Measurements from ENCODE around the gene FAM174C. TPM values are rescaled to one million over a fixed set of nuclear protein-coding genes. Genes with fewer than 3 reads are reported as not detected.
A peak's percentile ranks its signal among the peaks of the same experiment; 100 is the strongest.

The FAM174C gene
- total and polyA plus RNA-seq, 10 of the 15 experiments (the other 5 are each of a cell fraction or from before 2014, with no cell fraction given), result 0.89 to 94.6 (median 43.6) TPM

- WGBS (ENCODE audit: insufficient coverage, insufficient replicate concordance, low lambda C conversion rate, missing lambda C conversion rate), result 66% methylated on average over 14 of the region's 15 CpGs
- no peak for ATAC-seq
- no peak for FAIRE-seq
Measured at GRCh38 chr19:1281569-1282287, 6.4 kb downstream of the FAM174C start.

DNA sequence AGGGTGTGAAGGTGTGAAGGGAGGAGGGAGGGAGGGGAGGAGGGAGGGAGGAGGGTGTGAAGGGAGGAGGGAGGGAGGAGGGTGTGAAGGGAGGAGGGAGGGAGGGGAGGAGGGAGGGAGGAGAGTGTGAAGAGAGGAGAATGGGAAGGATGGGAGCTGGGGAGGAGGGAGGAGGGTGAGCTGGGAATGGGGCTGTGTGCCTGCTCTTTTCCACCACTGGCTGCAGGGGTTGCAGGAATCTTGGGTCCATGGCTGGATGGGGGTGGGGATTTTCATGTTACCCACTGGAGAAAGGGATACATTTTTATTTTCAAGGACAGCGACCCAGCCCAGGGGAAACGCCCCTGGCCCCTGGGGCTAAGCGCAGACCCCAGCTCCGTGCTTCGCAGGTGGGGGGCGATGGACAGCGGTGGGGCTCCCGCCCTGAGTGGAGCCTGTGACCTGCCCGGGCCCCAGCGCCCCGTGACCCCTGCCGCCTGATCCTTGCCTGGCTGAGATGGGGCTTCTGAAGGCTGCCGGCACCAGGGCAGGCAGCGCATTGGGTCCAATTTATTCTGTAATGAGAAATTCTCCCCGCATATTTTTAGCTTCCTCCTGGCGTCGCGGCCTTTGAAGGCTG lies 7.4 kb downstream of the FAM174C start:
- ChIA-PET RAD21 (ENCODE audit: unreplicated experiment) (no interaction called here), POLR2A (no interaction called here), CTCF (no interaction called here), SMC1A (ENCODE audit: uncharacterized antibody, unreplicated experiment) (no interaction called here)
- Histone ChIP-seq H3K9ac (ENCODE audit: control insufficient read depth, insufficient read depth, low read length) (no peak overlapping the region), H3K79me2 (ENCODE audit: control insufficient read depth, insufficient read depth, low read length) (no peaks in the 10 kb centered on the region), H3K36me3 (ENCODE audit: control insufficient read depth in 2 of 2, insufficient read depth in 2 of 2, low read length in 1 of 2) (peaks cover 7 to 14% of the 10 kb centered on the region in 2 experiments), H3K4me1 (ENCODE audit: control insufficient read depth, insufficient read depth, low read length) (no peaks in the 10 kb centered on the region), H3K27me3 (replicated peaks in 1 of 2; ENCODE audit: control insufficient read depth in 2 of 2, insufficient read depth in 2 of 2, low read length in 1 of 2) (peaks cover 7 to 8% of the 10 kb centered on the region in 2 experiments; a peak in 3 of 4 replicates), H3K4me3 (no peak overlapping the region), H3K9me3 (replicated peaks; ENCODE audit: control insufficient read depth, insufficient read depth, low read length) (no peaks in the 10 kb centered on the region), H3K27ac (ENCODE audit: control insufficient read depth, insufficient read depth) (no peak overlapping the region), H4K20me1 (ENCODE audit: control insufficient read depth, insufficient read depth) (no peaks in the 10 kb centered on the region; the same call in 1 of the 2 replicates), H3K4me2 (ENCODE audit: control insufficient read depth, insufficient read depth) (no peak overlapping the region), H2AFZ (ENCODE audit: control insufficient read depth, low read depth, low read length) (no peak overlapping the region)
- intact Hi-C loops (cut with micrococcal nuclease; ENCODE audit: unreplicated experiment) (no loop called here), in situ Hi-C loops (cut with MboI) (no loop called here)
- no TSS peak for BruUV-seq (replicated peaks)
- 0 out of 2 replicates have a peak, but pooled peaks have one; percentile 63 for TF ChIP-seq NFXL1 (IDR thresholded peaks at IDR 0.05; ENCODE audit: borderline replicate concordance)
- TF ChIP-seq NFIC (IDR thresholded peaks at IDR 0.05; ENCODE audit: low read depth, low read length), result no peak
- no peak for TF ChIP-seq SMAD5 (IDR thresholded peaks at IDR 0.05; ENCODE audit: low read depth)
- FAIRE-seq (no peak), ATAC-seq (no peak), DNase-seq (ENCODE audit: low read depth, low spot score) (no peak)
- WGBS (ENCODE audit: insufficient coverage, insufficient replicate concordance, low lambda C conversion rate, missing lambda C conversion rate), result 82% methylated on average over 18 of the region's 18 CpGs

More at GRCh38 chr19:1281569-1282287, 6.4 kb downstream of the FAM174C start:
- intact Hi-C loops (cut with micrococcal nuclease; ENCODE audit: unreplicated experiment), result no loop called here
- no peak for DNase-seq (ENCODE audit: low read depth, low spot score)
- peaks cover 5% of the 10 kb centered on the region for H3K79me2 ChIP-seq (ENCODE audit: control insufficient read depth, insufficient read depth, low read length)
- RAD21 ChIA-PET (ENCODE audit: unreplicated experiment), result no interaction called here
- no peak overlapping the region for H3K4me2 ChIP-seq (ENCODE audit: control insufficient read depth, insufficient read depth)
- H3K27ac ChIP-seq (ENCODE audit: control insufficient read depth, insufficient read depth), result no peak overlapping the region
- no peaks in the 10 kb centered on the region; the same call in 1 of the 2 replicates for H4K20me1 ChIP-seq (ENCODE audit: control insufficient read depth, insufficient read depth)
- in situ Hi-C loops (cut with MboI), result no loop called here
- peaks cover 5% of the 10 kb centered on the region for H3K4me1 ChIP-seq (ENCODE audit: control insufficient read depth, insufficient read depth, low read length)
- H2AFZ ChIP-seq (ENCODE audit: control insufficient read depth, low read depth, low read length), result no peak overlapping the region
- CTCF ChIA-PET, result no interaction called here
- H3K27me3 ChIP-seq (replicated peaks in 1 of 2; ENCODE audit: control insufficient read depth in 2 of 2, insufficient read depth in 2 of 2, low read length in 1 of 2), result peaks cover 4 to 6% of the 10 kb centered on the region in 2 experiments; a peak in 3 of 4 replicates
- no peak for TF ChIP-seq ZNF622 (IDR thresholded peaks at IDR 0.05)
- TF ChIP-seq, protein P1, sequence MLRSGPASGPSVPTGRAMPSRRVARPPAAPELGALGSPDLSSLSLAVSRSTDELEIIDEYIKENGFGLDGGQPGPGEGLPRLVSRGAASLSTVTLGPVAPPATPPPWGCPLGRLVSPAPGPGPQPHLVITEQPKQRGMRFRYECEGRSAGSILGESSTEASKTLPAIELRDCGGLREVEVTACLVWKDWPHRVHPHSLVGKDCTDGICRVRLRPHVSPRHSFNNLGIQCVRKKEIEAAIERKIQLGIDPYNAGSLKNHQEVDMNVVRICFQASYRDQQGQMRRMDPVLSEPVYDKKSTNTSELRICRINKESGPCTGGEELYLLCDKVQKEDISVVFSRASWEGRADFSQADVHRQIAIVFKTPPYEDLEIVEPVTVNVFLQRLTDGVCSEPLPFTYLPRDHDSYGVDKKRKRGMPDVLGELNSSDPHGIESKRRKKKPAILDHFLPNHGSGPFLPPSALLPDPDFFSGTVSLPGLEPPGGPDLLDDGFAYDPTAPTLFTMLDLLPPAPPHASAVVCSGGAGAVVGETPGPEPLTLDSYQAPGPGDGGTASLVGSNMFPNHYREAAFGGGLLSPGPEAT (IDR thresholded peaks at IDR 0.05; ENCODE audit: low read depth), result no peak
- 0 out of 2 replicates have a peak, but pooled peaks have one; percentile 46 for TF ChIP-seq NFXL1 (IDR thresholded peaks at IDR 0.05; ENCODE audit: borderline replicate concordance)
- TF ChIP-seq SMAD5 (IDR thresholded peaks at IDR 0.05; ENCODE audit: low read depth), result no peak
- SMC1A ChIA-PET (ENCODE audit: uncharacterized antibody, unreplicated experiment), result no interaction called here
- BruUV-seq (replicated peaks), result no TSS peak
- peaks cover 7 to 18% of the 10 kb centered on the region in 2 experiments for H3K36me3 ChIP-seq (ENCODE audit: control insufficient read depth in 2 of 2, insufficient read depth in 2 of 2, low read length in 1 of 2)
- H3K4me3 ChIP-seq, result no peak overlapping the region
- POLR2A ChIA-PET, result no interaction called here
- no peak overlapping the region for H3K9ac ChIP-seq (ENCODE audit: control insufficient read depth, insufficient read depth, low read length)
- H3K9me3 ChIP-seq (replicated peaks; ENCODE audit: control insufficient read depth, insufficient read depth, low read length), result no peaks in the 10 kb centered on the region

All from GM12878 (cell line).